HEK293 (cell line): ENCODE results near the gene RBM20.

Experiments used
- KLF10 ChIP-seq: fragments of 450-650 bp; IDR thresholded peaks from 2 replicates; pipeline ENCODE4 v1.5.1; 2018; ENCODE audit warnings: missing biosample characterization, mild to moderate bottlenecking, missing genetic modification characterization
- PATZ1 ChIP-seq: fragments of 450-650 bp; formaldehyde crosslinking; IDR thresholded peaks from 2 replicates; pipeline ENCODE4 v1.5.1; 2016; ENCODE audit warnings: missing biosample characterization, missing genetic modification characterization
- ZBTB6 ChIP-seq: fragments of 450-650 bp; formaldehyde crosslinking; IDR thresholded peaks from 2 replicates; pipeline ENCODE4 v1.5.1; 2017; ENCODE audit warnings: missing biosample characterization, missing genetic modification characterization
- ZFHX2 ChIP-seq: fragments of 450-650 bp; formaldehyde crosslinking; conservative IDR thresholded peaks from 2 replicates; pipeline ENCODE4 v1.5.1; 2016; ENCODE audit warnings: missing biosample characterization, missing genetic modification characterization
- ZNF121 ChIP-seq: fragments of 450-650 bp; formaldehyde crosslinking; IDR thresholded peaks from 2 replicates; pipeline ENCODE4 v1.5.1; 2016; ENCODE audit warnings: missing biosample characterization, missing genetic modification characterization
- ZNF19 ChIP-seq: fragments of 450-650 bp; formaldehyde crosslinking; IDR thresholded peaks from 2 replicates; pipeline ENCODE4; 2016; ENCODE audit warnings: missing biosample characterization, missing genetic modification characterization, low read depth
- ZNF214 ChIP-seq: fragments of 450-650 bp; formaldehyde crosslinking; IDR thresholded peaks from 2 replicates; pipeline ENCODE4 v1.5.1; 2017; ENCODE audit warnings: missing biosample characterization, mild to moderate bottlenecking, missing genetic modification characterization, borderline replicate concordance
- ZNF26 ChIP-seq: fragments of 450-650 bp; formaldehyde crosslinking; IDR thresholded peaks from 2 replicates; pipeline ENCODE4 v1.5.1; 2016; ENCODE audit warnings: missing biosample characterization, missing genetic modification characterization
- ZNF366 ChIP-seq: fragments of 450-650 bp; formaldehyde crosslinking; conservative IDR thresholded peaks from 2 replicates; pipeline ENCODE4 v1.5.1; 2016; ENCODE audit warnings: missing biosample characterization, missing genetic modification characterization
- ZNF394 ChIP-seq: fragments of 450-650 bp; formaldehyde crosslinking; IDR thresholded peaks from 2 replicates; pipeline ENCODE4 v1.5.1; 2016; ENCODE audit warnings: missing biosample characterization, missing genetic modification characterization, mild to moderate bottlenecking, moderate library complexity, borderline replicate concordance
- ZNF433 ChIP-seq: fragments of 450-650 bp; formaldehyde crosslinking; IDR thresholded peaks from 2 replicates; pipeline ENCODE4 v1.5.1; 2016; ENCODE audit warnings: missing biosample characterization, missing genetic modification characterization, low read depth
- ZNF48 ChIP-seq: fragments of 450-650 bp; formaldehyde crosslinking; IDR thresholded peaks from 2 replicates; pipeline ENCODE4 v1.5.1; 2016; ENCODE audit warnings: missing biosample characterization, missing genetic modification characterization
- ZNF544 ChIP-seq: fragments of 450-650 bp; formaldehyde crosslinking; IDR thresholded peaks from 2 replicates; pipeline ENCODE4 v1.5.0; 2017; ENCODE audit warnings: missing biosample characterization, missing genetic modification characterization
- ZNF776 ChIP-seq: fragments of 450-650 bp; formaldehyde crosslinking; IDR thresholded peaks from 2 replicates; pipeline ENCODE4 v1.5.0; 2017; ENCODE audit warnings: missing biosample characterization, missing genetic modification characterization, borderline replicate concordance
- ZNF830 ChIP-seq: fragments of 450-650 bp; IDR thresholded peaks from 2 replicates; pipeline ENCODE4 v1.5.0; 2018; ENCODE audit warnings: missing biosample characterization, missing genetic modification characterization, low read depth, mild to moderate bottlenecking, moderate library complexity
- ZSCAN30 ChIP-seq: fragments of 450-650 bp; IDR thresholded peaks from 2 replicates; pipeline ENCODE4 v1.5.1; 2018; ENCODE audit warnings: missing biosample characterization, mild to moderate bottlenecking, missing genetic modification characterization, moderate library complexity
- TF ChIP-seq, protein P1 (sequence below): fragments of 450-650 bp; formaldehyde crosslinking; conservative IDR thresholded peaks from 2 replicates; pipeline ENCODE4 v1.5.1; 2016; ENCODE audit warnings: low read depth, missing biosample characterization, missing genetic modification characterization
- TF ChIP-seq, protein P2 (sequence below): fragments of 450-650 bp; formaldehyde crosslinking; IDR thresholded peaks from 2 replicates; pipeline ENCODE4 v1.5.1; 2016; ENCODE audit warnings: missing biosample characterization, missing genetic modification characterization
- TF ChIP-seq, protein P3 (sequence below): fragments of 450-650 bp; formaldehyde crosslinking; IDR thresholded peaks from 2 replicates; pipeline ENCODE4 v1.5.1; 2017; ENCODE audit warnings: missing biosample characterization, missing genetic modification characterization

The RBM20 gene

GRCh38 chr10:110643653-110644597 is at the start of gene RBM20 (continued):
- TF ChIP-seq PATZ1 (tag by site-specific recombination) (peak; percentile 74), ZNF26 (no peak), ZNF19 (no peak), KLF10 (peak; percentile 77), ZNF830 (tag by site-specific recombination) (no peak), ZSCAN30 (peak; percentile 69; the same call in 1 of the 2 replicates), ZFHX2 (tag by site-specific recombination) (peak; percentile 77), ZNF544 (tag by site-specific recombination) (no peak), ZNF433 (tag by site-specific recombination) (no peak), ZNF366 (tag by site-specific recombination) (no peak), ZNF121 (no peak), ZNF48 (tag by site-specific recombination) (no peak), ZNF394 (tag by site-specific recombination) (peak; percentile 29; the same call in 1 of the 2 replicates), ZBTB6 (tag by site-specific recombination) (no peak), ZNF214 (tag by site-specific recombination) (no peak), ZNF776 (tag by site-specific recombination) (no peak)
- TF ChIP-seq, protein P1, sequence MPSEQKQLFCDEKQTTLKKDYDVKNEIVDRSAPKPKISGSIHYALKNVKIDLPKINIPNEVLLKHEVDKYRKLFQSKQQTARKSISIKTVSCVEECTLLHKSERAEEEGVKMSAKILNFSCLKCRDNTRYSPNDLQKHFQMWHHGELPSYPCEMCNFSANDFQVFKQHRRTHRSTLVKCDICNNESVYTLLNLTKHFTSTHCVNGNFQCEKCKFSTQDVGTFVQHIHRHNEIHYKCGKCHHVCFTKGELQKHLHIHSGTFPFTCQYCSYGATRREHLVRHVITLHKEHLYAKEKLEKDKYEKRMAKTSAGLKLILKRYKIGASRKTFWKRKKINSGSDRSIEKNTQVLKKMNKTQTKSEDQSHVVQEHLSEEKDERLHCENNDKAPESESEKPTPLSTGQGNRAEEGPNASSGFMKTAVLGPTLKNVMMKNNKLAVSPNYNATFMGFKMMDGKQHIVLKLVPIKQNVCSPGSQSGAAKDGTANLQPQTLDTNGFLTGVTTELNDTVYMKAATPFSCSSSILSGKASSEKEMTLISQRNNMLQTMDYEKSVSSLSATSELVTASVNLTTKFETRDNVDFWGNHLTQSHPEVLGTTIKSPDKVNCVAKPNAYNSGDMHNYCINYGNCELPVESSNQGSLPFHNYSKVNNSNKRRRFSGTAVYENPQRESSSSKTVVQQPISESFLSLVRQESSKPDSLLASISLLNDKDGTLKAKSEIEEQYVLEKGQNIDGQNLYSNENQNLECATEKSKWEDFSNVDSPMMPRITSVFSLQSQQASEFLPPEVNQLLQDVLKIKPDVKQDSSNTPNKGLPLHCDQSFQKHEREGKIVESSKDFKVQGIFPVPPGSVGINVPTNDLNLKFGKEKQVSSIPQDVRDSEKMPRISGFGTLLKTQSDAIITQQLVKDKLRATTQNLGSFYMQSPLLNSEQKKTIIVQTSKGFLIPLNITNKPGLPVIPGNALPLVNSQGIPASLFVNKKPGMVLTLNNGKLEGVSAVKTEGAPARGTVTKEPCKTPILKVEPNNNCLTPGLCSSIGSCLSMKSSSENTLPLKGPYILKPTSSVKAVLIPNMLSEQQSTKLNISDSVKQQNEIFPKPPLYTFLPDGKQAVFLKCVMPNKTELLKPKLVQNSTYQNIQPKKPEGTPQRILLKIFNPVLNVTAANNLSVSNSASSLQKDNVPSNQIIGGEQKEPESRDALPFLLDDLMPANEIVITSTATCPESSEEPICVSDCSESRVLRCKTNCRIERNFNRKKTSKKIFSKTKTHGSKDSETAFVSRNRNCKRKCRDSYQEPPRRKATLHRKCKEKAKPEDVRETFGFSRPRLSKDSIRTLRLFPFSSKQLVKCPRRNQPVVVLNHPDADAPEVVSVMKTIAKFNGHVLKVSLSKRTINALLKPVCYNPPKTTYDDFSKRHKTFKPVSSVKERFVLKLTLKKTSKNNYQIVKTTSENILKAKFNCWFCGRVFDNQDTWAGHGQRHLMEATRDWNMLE (tag by site-specific recombination), result no peak
- TF ChIP-seq, protein P2, sequence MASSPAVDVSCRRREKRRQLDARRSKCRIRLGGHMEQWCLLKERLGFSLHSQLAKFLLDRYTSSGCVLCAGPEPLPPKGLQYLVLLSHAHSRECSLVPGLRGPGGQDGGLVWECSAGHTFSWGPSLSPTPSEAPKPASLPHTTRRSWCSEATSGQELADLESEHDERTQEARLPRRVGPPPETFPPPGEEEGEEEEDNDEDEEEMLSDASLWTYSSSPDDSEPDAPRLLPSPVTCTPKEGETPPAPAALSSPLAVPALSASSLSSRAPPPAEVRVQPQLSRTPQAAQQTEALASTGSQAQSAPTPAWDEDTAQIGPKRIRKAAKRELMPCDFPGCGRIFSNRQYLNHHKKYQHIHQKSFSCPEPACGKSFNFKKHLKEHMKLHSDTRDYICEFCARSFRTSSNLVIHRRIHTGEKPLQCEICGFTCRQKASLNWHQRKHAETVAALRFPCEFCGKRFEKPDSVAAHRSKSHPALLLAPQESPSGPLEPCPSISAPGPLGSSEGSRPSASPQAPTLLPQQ (tag by site-specific recombination), result no peak
- TF ChIP-seq, protein P3, sequence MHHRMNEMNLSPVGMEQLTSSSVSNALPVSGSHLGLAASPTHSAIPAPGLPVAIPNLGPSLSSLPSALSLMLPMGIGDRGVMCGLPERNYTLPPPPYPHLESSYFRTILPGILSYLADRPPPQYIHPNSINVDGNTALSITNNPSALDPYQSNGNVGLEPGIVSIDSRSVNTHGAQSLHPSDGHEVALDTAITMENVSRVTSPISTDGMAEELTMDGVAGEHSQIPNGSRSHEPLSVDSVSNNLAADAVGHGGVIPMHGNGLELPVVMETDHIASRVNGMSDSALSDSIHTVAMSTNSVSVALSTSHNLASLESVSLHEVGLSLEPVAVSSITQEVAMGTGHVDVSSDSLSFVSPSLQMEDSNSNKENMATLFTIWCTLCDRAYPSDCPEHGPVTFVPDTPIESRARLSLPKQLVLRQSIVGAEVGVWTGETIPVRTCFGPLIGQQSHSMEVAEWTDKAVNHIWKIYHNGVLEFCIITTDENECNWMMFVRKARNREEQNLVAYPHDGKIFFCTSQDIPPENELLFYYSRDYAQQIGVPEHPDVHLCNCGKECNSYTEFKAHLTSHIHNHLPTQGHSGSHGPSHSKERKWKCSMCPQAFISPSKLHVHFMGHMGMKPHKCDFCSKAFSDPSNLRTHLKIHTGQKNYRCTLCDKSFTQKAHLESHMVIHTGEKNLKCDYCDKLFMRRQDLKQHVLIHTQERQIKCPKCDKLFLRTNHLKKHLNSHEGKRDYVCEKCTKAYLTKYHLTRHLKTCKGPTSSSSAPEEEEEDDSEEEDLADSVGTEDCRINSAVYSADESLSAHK (tag by site-specific recombination), result no peak
- TF ChIP-seq, all 188 proteins: peak for 35
